H1 (cell line): ENCODE data around the gene ILK. TPM values are rescaled to one million over a fixed set of nuclear protein-coding genes. Genes with fewer than 3 reads are reported as not detected.

Experiments
- CTCF ChIA-PET: fragments of 300-600 bp; sonication (Branson Sonifier 250); formaldehyde crosslinking; loops from one replicate; lab custom pipeline; 2021; ENCODE audit not compliant: partially characterized antibody; lab: Charles Lee
- POLR2A ChIA-PET: fragments of 300-600 bp; sonication (Branson Sonifier 250); formaldehyde crosslinking; loops from one replicate; lab custom pipeline; 2021; ENCODE audit warnings: inconsistent platforms; ENCODE audit not compliant: partially characterized antibody; lab: Charles Lee
- DNase-seq, 2 experiments: peaks; one replicate each; pipeline versions ENCODE4 v3.0.0 to v3.0.0-alpha.2; 2010 to 2022; ENCODE audit warnings: low spot score in 2 of 2, low read depth in 1 of 2, mixed read lengths in 1 of 2
- FAIRE-seq: peaks from 2 replicates; lab custom pipeline; 2011; peaks lifted over from hg19 to GRCh38; lab: Jason Lieb, UNC
- H2AFZ ChIP-seq: 2 replicates; pipeline ENCODE4 v1.8.1; 2012; ENCODE audit warnings: low read length, inconsistent platforms
- H2AK5ac ChIP-seq: 2 replicates; pipeline ENCODE4 v1.6.1; 2013; ENCODE audit warnings: low read depth, low read length
- H2BK120ac ChIP-seq: replicated peaks from 2 replicates; pipeline ENCODE3; 2013; ENCODE audit warnings: low read depth, low read length, inconsistent platforms
- H2BK12ac ChIP-seq: 2 replicates; pipeline ENCODE4 v1.6.1; 2013; ENCODE audit warnings: low read depth, low read length
- H2BK15ac ChIP-seq: 2 replicates; pipeline ENCODE4 v1.6.1; 2013; ENCODE audit warnings: low read length
- H2BK20ac ChIP-seq: 2 replicates; pipeline ENCODE4 v1.6.1; 2013; ENCODE audit warnings: low read length
- H2BK5ac ChIP-seq: 2 replicates; pipeline ENCODE4 v1.6.1; 2013; ENCODE audit warnings: low read depth, low read length
- H3K14ac ChIP-seq: 2 replicates; pipeline ENCODE4 v1.6.1; 2013; ENCODE audit warnings: inconsistent platforms; ENCODE audit not compliant: insufficient read length
- H3K18ac ChIP-seq: 2 replicates; pipeline ENCODE4 v1.6.1; 2013; ENCODE audit warnings: low read length; ENCODE audit errors: extremely low read depth
- H3K23ac ChIP-seq: 2 replicates; pipeline ENCODE4 v1.6.1; 2013; ENCODE audit warnings: inconsistent platforms; ENCODE audit not compliant: insufficient read length
- H3K23me2 ChIP-seq: 2 replicates; pipeline ENCODE4 v1.6.1; 2013; ENCODE audit warnings: low read depth, low read length
- H3K27ac ChIP-seq: 2 replicates; pipeline ENCODE4 v1.6.1; 2011; ENCODE audit warnings: low read depth, low read length, inconsistent platforms
- H3K27me3 ChIP-seq, 4 experiments: replicated peaks in 1 of 4; 1 replicate in 1 of 4; 2 replicates in 3 of 4; pipeline versions ENCODE4 v1.6.1 to v1.8.1; 2011 to 2013; ENCODE audit warnings: low read length in 3 of 4, mild to moderate bottlenecking in 3 of 4, inconsistent platforms in 2 of 4, mixed read lengths in 2 of 4, moderate library complexity in 1 of 4; ENCODE audit not compliant: control insufficient read depth in 3 of 4, insufficient read depth in 3 of 4; ENCODE audit errors: extremely low read depth in 1 of 4
- H3K36me3 ChIP-seq, 4 experiments: 2 replicates each; pipeline versions ENCODE4 v1.6.1 to v1.8.1; 2011 to 2013; ENCODE audit warnings: mild to moderate bottlenecking in 4 of 4, low read length in 3 of 4, moderate library complexity in 2 of 4, control low read depth in 1 of 4, inconsistent platforms in 1 of 4; ENCODE audit not compliant: insufficient read depth in 4 of 4, control insufficient read depth in 2 of 4
- H3K4ac ChIP-seq: replicated peaks from 2 replicates; pipeline ENCODE3; 2013; ENCODE audit warnings: low read length, low read depth, mixed read lengths, inconsistent platforms; ENCODE audit not compliant: insufficient read length
- H3K4me1 ChIP-seq, 4 experiments: replicated peaks in 1 of 4; 1 replicate in 1 of 4; 2 replicates in 3 of 4; pipeline versions ENCODE4 v1.6.1 to v1.8.1; 2011 to 2013; ENCODE audit warnings: low read length in 3 of 4, inconsistent platforms in 2 of 4, mixed read lengths in 1 of 4; ENCODE audit not compliant: insufficient read depth in 4 of 4, control insufficient read depth in 3 of 4
- H3K4me2 ChIP-seq, 2 experiments: 2 replicates each; pipeline versions ENCODE4 v1.6.1 to v1.8.1; 2011 to 2013; ENCODE audit warnings: low read depth in 2 of 2, low read length in 2 of 2, control low read depth in 1 of 2, inconsistent platforms in 1 of 2, mild to moderate bottlenecking in 1 of 2; ENCODE audit not compliant: insufficient read depth in 1 of 2
- H3K4me3 ChIP-seq, 4 experiments: fragments of 200-600, 300-600 bp in 1 of 4; sonication (generic), shearing (Covaris generic), sonication (Bioruptor Twin) in 1 of 4; 2 replicates each; pipeline versions ENCODE4 v1.5.1 to v1.8.1; 2011 to 2016; ENCODE audit warnings: low read length in 4 of 4, low read depth in 3 of 4, control low read depth in 2 of 4, inconsistent platforms in 2 of 4, mild to moderate bottlenecking in 2 of 4, mixed read lengths in 1 of 4, moderate library complexity in 1 of 4; ENCODE audit not compliant: insufficient read depth in 2 of 4; ENCODE audit errors: extremely low read depth in 1 of 4
- H3K56ac ChIP-seq: replicated peaks from 2 replicates; pipeline ENCODE3; 2013; ENCODE audit warnings: low read depth, mild to moderate bottlenecking, mixed read lengths, low read length, inconsistent platforms; ENCODE audit not compliant: insufficient read length
- H3K79me1 ChIP-seq: 2 replicates; pipeline ENCODE4 v1.6.1; 2013; ENCODE audit warnings: low read depth, low read length, control low read depth
- H3K79me2 ChIP-seq, 2 experiments: 2 replicates each; pipeline versions ENCODE4 v1.6.1 to v1.8.1; 2012 to 2013; ENCODE audit warnings: low read length in 2 of 2, mild to moderate bottlenecking in 2 of 2, inconsistent platforms in 1 of 2; ENCODE audit not compliant: insufficient read depth in 2 of 2, control insufficient read depth in 1 of 2
- H3K9ac ChIP-seq, 4 experiments: replicated peaks in 1 of 4; 1 replicate in 1 of 4; 2 replicates in 3 of 4; pipeline versions ENCODE4 v1.6.1 to v1.8.1; 2011 to 2013; ENCODE audit warnings: low read depth in 3 of 4, low read length in 3 of 4, control low read depth in 2 of 4, mild to moderate bottlenecking in 2 of 4, moderate library complexity in 2 of 4, inconsistent platforms in 1 of 4; ENCODE audit errors: extremely low read depth in 1 of 4
- H3K9me3 ChIP-seq, 2 experiments: 2 replicates each; pipeline versions ENCODE4 v1.6.1 to v1.8.1; 2012 to 2013; ENCODE audit warnings: mild to moderate bottlenecking in 2 of 2, moderate library complexity in 2 of 2, control low read depth in 1 of 2, inconsistent platforms in 1 of 2, low read depth in 1 of 2, low read length in 1 of 2, mixed read lengths in 1 of 2; ENCODE audit not compliant: insufficient read depth in 2 of 2
- H4K20me1 ChIP-seq, 2 experiments: replicated peaks in 1 of 2; 2 replicates each; pipeline versions ENCODE3 to v1.8.1; 2011 to 2013; ENCODE audit warnings: inconsistent platforms in 2 of 2, low read length in 2 of 2, mild to moderate bottlenecking in 1 of 2; ENCODE audit not compliant: insufficient read depth in 2 of 2, control insufficient read depth in 1 of 2
- H4K5ac ChIP-seq: 2 replicates; pipeline ENCODE4 v1.6.1; 2013; ENCODE audit warnings: low read length, low read depth, mixed read lengths, inconsistent platforms; ENCODE audit not compliant: insufficient read length
- H4K8ac ChIP-seq: 2 replicates; pipeline ENCODE4 v1.8.0; 2013; ENCODE audit warnings: mild to moderate bottlenecking, moderate library complexity, low read length, inconsistent platforms; ENCODE audit not compliant: insufficient read depth; ENCODE audit errors: extremely low read depth
- H4K91ac ChIP-seq: replicated peaks from 2 replicates; pipeline ENCODE3; 2013; ENCODE audit warnings: low read length, mixed read lengths, inconsistent platforms; ENCODE audit not compliant: insufficient read length
- JUN ChIP-seq: IDR thresholded peaks from 2 replicates; pipeline ENCODE4 v1.6.1; 2011; ENCODE audit warnings: low read depth, mild to moderate bottlenecking, improper control_type of control experiment, low read length
- POLR2AphosphoS5 ChIP-seq: IDR thresholded peaks from 2 replicates; pipeline ENCODE4 v1.6.1; 2011; ENCODE audit warnings: low read depth, low read length
- POU5F1 ChIP-seq: IDR thresholded peaks from 2 replicates; pipeline ENCODE4 v1.6.1; 2011; ENCODE audit warnings: low read depth, mild to moderate bottlenecking, low read length, moderate library complexity
- RBBP5 ChIP-seq: IDR thresholded peaks from 2 replicates; pipeline ENCODE4 v1.7.1; 2012; ENCODE audit warnings: low read depth, mild to moderate bottlenecking, inconsistent platforms, low read length, moderate library complexity, borderline replicate concordance
- SUZ12 ChIP-seq: fragments of 200-600 bp; sonication (generic); IDR thresholded peaks from 2 replicates; pipeline ENCODE4 v1.6.1; 2012; ENCODE audit warnings: mild to moderate bottlenecking, inconsistent platforms, low read length, moderate library complexity, mixed read lengths
- WGBS, 2 experiments: shearing (Covaris generic) in 1 of 2; methylation state at CpG; one replicate each; pipeline versions ENCODE4 v1.1.6 to v1.1.7; 2013 to 2015; ENCODE audit warnings: low lambda C conversion rate in 2 of 2, mixed read lengths in 2 of 2, inconsistent platforms in 1 of 2, low coverage in 1 of 2, missing lambda C conversion rate in 1 of 2; ENCODE audit not compliant: insufficient replicate concordance in 2 of 2, insufficient coverage in 1 of 2, insufficient read length in 1 of 2; ENCODE audit errors: extremely low coverage in 1 of 2, missing lambda C conversion rate in 1 of 2; 5-methylcytosine and 5-hydroxymethylcytosine counted together
- polyA plus RNA-seq, 7 experiments: library from polyadenylated mRNA; depleted of rRNA in 3 of 7; stranded (reverse) in 5 of 7; unstranded in 2 of 7; fragments of >200 nt in 5 of 7; fragments of 200-250 nt in 2 of 7; gene quantifications; 1 replicate in 5 of 7; 2 replicates in 1 of 7; 4 replicates in 1 of 7; pipeline versions ENCODE4 v1.2.1 to v1.2.3, GENCODE V29; 2011 to 2013; ENCODE audit warnings: missing spikeins in 2 of 7, mixed read lengths in 2 of 7
- total RNA-seq: library from RNA; stranded (reverse); fragmentation: NEBNext Ultra II Directional; extraction: Animal tissue kit (Norgen Biotek cat#: 25700); gene quantifications from 2 replicates; pipeline ENCODE4 v1.2.1, GENCODE V29; 2021

ILK gene
- total and polyA plus RNA-seq, 2 of the 8 experiments (the other 6 are each of a cell fraction or from before 2014, with no cell fraction given), result 91.4 to 132 TPM

DNA sequence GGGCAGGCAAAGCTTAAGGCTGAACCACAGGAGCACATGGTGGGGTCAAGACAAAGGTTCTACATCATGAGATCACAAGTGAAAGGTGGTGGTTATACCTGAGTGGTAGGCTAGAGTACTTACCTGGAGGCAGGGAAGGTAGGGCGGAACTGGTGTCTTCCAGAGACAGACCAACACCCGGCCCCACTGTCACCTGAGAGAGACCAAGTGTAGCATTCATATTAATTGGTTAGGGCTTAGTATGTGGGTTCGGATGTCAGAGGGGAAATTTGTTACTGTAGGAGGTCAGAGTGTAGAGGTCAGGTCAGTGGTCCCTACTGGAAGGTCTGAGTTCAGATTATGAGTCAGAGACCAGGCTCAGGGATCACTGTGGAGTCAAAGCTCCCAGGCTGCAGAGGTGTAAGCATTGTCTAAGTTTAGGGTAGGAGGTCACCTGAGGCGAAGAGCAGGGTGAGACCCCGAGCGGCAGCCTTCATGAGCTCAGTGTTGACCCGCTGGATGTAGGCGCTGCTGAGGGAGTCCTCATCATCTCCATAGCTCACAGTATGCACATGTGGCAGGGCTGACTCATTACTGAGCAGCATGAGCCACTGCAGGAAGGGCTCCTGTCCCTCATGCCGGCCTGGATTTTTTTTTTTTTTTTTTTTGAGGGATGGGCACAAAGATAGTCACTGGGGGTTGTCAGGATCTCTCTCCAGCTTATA is 12.5 kb downstream of the ILK start:
- Histone ChIP-seq H4K20me1 (no peaks in the 10 kb centered on the region), H3K14ac (no peak overlapping the region), H2AFZ (no peak overlapping the region), H2BK12ac (no peak overlapping the region), H3K9ac (no peak overlapping the region), H2BK20ac (no peak overlapping the region), H4K5ac (no peak overlapping the region), H3K18ac (no peak overlapping the region), H3K56ac (no peak overlapping the region), H4K91ac (no peak overlapping the region), H3K9me3 (no peaks in the 10 kb centered on the region), H3K23me2 (peaks cover 17% of the 10 kb centered on the region), H3K4ac (no peak overlapping the region), H3K4me3 (no peak overlapping the region), H3K23ac (no peak overlapping the region), H3K36me3 (peaks cover under 1 to 5% (median 2%) of the 10 kb centered on the region in 4 experiments; a peak in 5 of 8 replicates), H2BK15ac (no peak overlapping the region), H3K27me3 (no peaks in the 10 kb centered on the region), H3K4me1 (peaks cover 2 to 13% (median 5%) of the 10 kb centered on the region in 4 experiments; a peak in 6 of 7 replicates)
- no peak for FAIRE-seq
- CTCF ChIA-PET, result interaction anchor here (0.6 to 1.6 kb wide), 4 partner anchors 64 to 237 kb away, joined by 3 to 4 read pairs (median 4); partner anchors contain the start of gene MRPL17
- no peak for DNase-seq
- WGBS, 2 experiments, result 91% methylated on average over 9 of the region's 9 CpGs; no CpG with 5 or more reads in 1 of the 2 experiments
- TF ChIP-seq SUZ12, result no peak
- TF ChIP-seq POLR2AphosphoS5, result no peak
- TF ChIP-seq POU5F1, result no peak
- no peak for TF ChIP-seq RBBP5
- no peak for TF ChIP-seq JUN
- TF ChIP-seq, all 59 proteins: peak for 0
- Histone ChIP-seq H3K27ac (no peak overlapping the region), H4K8ac (no peak overlapping the region), H2AK5ac (no peak overlapping the region), H2BK5ac (no peak overlapping the region), H3K4me2 (no peak overlapping the region), H3K79me1 (no peaks in the 10 kb centered on the region; the same call in none of the 2 replicates), H2BK120ac (no peak overlapping the region), H3K79me2 (peaks cover 0 to 14% of the 10 kb centered on the region in 2 experiments; a peak in 2 of 4 replicates)
- POLR2A ChIA-PET, result interaction anchor here (0.9 to 1.0 kb wide), 3 partner anchors 9 to 147 kb away, joined by 3 to 7 read pairs (median 3); no protein-coding TSS in a partner anchor
